DND-41 (cell line): Measurements from ENCODE around the gene PRSS12.

Experiments used
- EZH2 ChIP-seq: IDR thresholded peaks from 3 replicates; pipeline ENCODE4 v1.6.1; 2012; ENCODE audit warnings: borderline replicate concordance, low read depth, mild to moderate bottlenecking, moderate library complexity, low read length, inconsistent platforms; ENCODE audit not compliant: severe bottlenecking
- TF ChIP-seq, protein P1 (sequence below): IDR thresholded peaks from 2 replicates; pipeline ENCODE4 v1.5.1; 2012; ENCODE audit warnings: borderline replicate concordance, low read length, moderate library complexity, mild to moderate bottlenecking; ENCODE audit not compliant: poor library complexity, severe bottlenecking; ENCODE audit errors: extremely low read depth

DNA sequence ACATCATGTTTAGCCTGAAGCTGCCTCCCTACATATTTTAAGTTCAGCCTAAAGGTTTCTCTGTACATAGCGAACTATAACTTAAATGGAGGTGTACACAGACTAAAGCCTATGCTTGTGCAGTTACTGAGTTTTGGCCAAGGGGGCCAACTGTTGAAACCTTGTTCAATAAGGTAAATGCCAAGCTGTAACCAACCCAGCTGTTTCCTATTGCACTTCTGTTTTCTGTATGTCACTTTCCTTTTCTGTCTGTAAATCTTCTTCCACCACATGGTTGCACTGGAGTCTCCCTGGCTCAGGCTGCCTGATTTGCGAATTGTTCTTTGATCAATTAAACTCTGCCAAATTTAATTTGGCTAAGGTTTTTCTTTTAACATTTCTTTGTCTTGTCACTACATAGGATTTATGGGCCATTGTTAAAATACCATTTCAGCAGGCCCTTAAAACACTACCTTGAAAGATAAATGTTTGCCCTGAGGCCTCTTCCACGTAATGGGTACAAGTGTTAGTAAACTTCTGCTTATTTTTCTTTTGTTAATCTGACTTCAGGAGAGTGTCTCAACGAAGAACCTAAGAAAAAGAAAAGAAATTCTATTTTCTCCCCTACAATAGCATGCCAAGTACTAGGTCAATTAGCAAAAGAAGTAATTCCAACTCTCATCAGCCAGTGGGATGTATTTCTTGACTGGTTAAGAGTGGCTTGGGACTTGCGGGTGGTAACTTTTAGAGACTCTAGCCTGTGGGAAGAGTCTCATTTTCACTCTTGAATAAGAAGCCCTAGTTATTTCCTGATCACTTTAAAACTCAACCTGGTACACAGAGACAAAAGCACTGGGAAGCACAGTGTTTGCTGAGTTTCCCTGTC, 45.7 kb upstream of the PRSS12 start:
- TF ChIP-seq, protein P1, sequence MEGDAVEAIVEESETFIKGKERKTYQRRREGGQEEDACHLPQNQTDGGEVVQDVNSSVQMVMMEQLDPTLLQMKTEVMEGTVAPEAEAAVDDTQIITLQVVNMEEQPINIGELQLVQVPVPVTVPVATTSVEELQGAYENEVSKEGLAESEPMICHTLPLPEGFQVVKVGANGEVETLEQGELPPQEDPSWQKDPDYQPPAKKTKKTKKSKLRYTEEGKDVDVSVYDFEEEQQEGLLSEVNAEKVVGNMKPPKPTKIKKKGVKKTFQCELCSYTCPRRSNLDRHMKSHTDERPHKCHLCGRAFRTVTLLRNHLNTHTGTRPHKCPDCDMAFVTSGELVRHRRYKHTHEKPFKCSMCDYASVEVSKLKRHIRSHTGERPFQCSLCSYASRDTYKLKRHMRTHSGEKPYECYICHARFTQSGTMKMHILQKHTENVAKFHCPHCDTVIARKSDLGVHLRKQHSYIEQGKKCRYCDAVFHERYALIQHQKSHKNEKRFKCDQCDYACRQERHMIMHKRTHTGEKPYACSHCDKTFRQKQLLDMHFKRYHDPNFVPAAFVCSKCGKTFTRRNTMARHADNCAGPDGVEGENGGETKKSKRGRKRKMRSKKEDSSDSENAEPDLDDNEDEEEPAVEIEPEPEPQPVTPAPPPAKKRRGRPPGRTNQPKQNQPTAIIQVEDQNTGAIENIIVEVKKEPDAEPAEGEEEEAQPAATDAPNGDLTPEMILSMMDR = no peak
- TF ChIP-seq EZH2 = no peak
